Peyer's patch (tissue), 4 donors: Measurements from ENCODE around the gene PLEKHA6. TPM values are rescaled to one million over a fixed set of nuclear protein-coding genes. Genes with fewer than 3 reads are reported as not detected.
A peak's percentile ranks its signal among the peaks of the same experiment; 100 is the strongest.
"Not testable (repeated sequence)": the region's sequence is repeated elsewhere in the genome, so short reads cannot be mapped to it uniquely, and the experiment has no call there.

Experiments
- DNase-seq, 3 donors: peaks; one replicate each; pipeline ENCODE4 v3.0.0-alpha.2; 2017 to 2019
- H3K27ac ChIP-seq, 4 donors: fragments of 200-600 bp; sonication (generic); one replicate each; pipeline ENCODE4 v1.5.1; 2016 to 2019
- H3K27me3 ChIP-seq, 2 donors: fragments of 200-600 bp; sonication (generic); one replicate each; pipeline ENCODE4 v1.5.1; 2019
- H3K36me3 ChIP-seq, 3 donors: fragments of 200-600 bp; sonication (generic); one replicate each; pipeline ENCODE4 v1.5.1; 2016 to 2019
- H3K4me1 ChIP-seq, 4 donors: fragments of 200-600 bp; sonication (generic); one replicate each; pipeline ENCODE4 v1.5.1; 2016 to 2019
- H3K4me3 ChIP-seq, 4 donors: fragments of 200-600 bp; sonication (generic); 1 replicate in 3 of 4; 2 replicates in 1 of 4; pipeline ENCODE4 v1.5.1; 2016 to 2019; ENCODE audit warnings: mild to moderate bottlenecking in 1 of 4
- H3K9me3 ChIP-seq, 4 donors: fragments of 200-600 bp; sonication (generic); one replicate each; pipeline ENCODE4 v1.5.1; 2016 to 2019; ENCODE audit warnings: mild to moderate bottlenecking in 1 of 4
- POLR2A ChIP-seq, 2 donors: fragments of 450-650 bp; IDR thresholded peaks; one replicate each; pipeline ENCODE4 v1.5.1; 2017; ENCODE audit warnings: antibody characterized with exemption in 2 of 2, mild to moderate bottlenecking in 2 of 2, moderate library complexity in 2 of 2
- total RNA-seq, 4 donors: library from RNA; depleted of rRNA; stranded (reverse); fragments of >200 nt; gene quantifications; one replicate each; pipeline ENCODE4 v1.1.0, GENCODE V29; 2016
- TF ChIP-seq, protein P1 (sequence below), 6 experiments: fragments of 450-650 bp in 4 of 6; fragments of 200-600 bp in 2 of 6; sonication (generic) in 1 of 6; IDR thresholded peaks; one replicate each; pipeline ENCODE4 v1.5.1; 2017 to 2019; ENCODE audit warnings: antibody characterized with exemption in 6 of 6, mild to moderate bottlenecking in 3 of 6, moderate library complexity in 1 of 6

Gene PLEKHA6
- total RNA-seq, 4 donors from 2014 or later, result 57.3 to 91.6 (median 70.2) TPM

GRCh38 chr1:204314893-204315658 lies 44.7 kb downstream of the PLEKHA6 start:
- no peak overlapping the region for H3K4me3 ChIP-seq
- no peaks in the 10 kb centered on the region for H3K27me3 ChIP-seq
- peaks cover 0 to 37% (median 0%) of the 10 kb centered on the region in 4 donors for H3K4me1 ChIP-seq
- H3K27ac ChIP-seq, result peak overlapping the region in 1 of 4 donors; percentile 51
- no peak for TF ChIP-seq POLR2A (IDR thresholded peaks at IDR 0.05)
- TF ChIP-seq, protein P1, sequence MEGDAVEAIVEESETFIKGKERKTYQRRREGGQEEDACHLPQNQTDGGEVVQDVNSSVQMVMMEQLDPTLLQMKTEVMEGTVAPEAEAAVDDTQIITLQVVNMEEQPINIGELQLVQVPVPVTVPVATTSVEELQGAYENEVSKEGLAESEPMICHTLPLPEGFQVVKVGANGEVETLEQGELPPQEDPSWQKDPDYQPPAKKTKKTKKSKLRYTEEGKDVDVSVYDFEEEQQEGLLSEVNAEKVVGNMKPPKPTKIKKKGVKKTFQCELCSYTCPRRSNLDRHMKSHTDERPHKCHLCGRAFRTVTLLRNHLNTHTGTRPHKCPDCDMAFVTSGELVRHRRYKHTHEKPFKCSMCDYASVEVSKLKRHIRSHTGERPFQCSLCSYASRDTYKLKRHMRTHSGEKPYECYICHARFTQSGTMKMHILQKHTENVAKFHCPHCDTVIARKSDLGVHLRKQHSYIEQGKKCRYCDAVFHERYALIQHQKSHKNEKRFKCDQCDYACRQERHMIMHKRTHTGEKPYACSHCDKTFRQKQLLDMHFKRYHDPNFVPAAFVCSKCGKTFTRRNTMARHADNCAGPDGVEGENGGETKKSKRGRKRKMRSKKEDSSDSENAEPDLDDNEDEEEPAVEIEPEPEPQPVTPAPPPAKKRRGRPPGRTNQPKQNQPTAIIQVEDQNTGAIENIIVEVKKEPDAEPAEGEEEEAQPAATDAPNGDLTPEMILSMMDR (IDR thresholded peaks at IDR 0.05), result no peak
- no peak for DNase-seq
- no peaks in the 10 kb centered on the region for H3K9me3 ChIP-seq
- no peaks in the 10 kb centered on the region for H3K36me3 ChIP-seq

- Histone ChIP-seq H3K4me1 (peaks cover 0 to 37% (median 0%) of the 10 kb centered on the region in 4 donors), H3K36me3 (no peaks in the 10 kb centered on the region), H3K27ac (peak overlapping the region in 2 of 4 donors; percentile 44 to 51), H3K27me3 (no peaks in the 10 kb centered on the region), H3K9me3 (no peaks in the 10 kb centered on the region), H3K4me3 (peak overlapping the region in 2 of 4 donors; percentile 8 to 10)
- no peak for TF ChIP-seq POLR2A (IDR thresholded peaks at IDR 0.05)
- DNase-seq, result no peak
Measured at GRCh38 chr1:204314171-204314892, 45.4 kb downstream of the PLEKHA6 start.

DNA sequence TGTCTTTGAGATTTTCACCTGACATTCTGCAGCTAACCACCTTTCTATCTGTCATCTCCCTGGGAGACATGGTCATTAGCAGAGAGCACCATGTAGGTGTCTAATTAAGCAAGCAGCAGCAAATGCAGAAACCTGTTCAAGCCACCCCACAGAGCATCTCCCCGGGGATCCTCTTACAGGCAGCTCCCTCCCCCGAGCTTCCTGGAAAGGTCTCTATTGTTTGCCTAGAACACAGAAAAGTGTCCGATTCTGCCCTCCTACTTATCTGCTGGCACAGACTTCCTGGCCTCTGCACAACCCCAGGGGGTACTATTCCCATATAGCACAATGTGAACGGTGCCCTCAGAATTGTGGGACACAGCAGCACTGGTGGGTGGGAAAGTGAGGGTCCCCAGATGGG lies 46.1 kb downstream of the PLEKHA6 start:
- no peak for DNase-seq
- Histone ChIP-seq H3K9me3 (no peaks in the 10 kb centered on the region), H3K27ac (peak overlapping the region in 2 of 4 donors; percentile 44 to 51), H3K4me1 (peaks cover 0 to 33% (median 0%) of the 10 kb centered on the region in 4 donors), H3K27me3 (no peaks in the 10 kb centered on the region), H3K36me3 (no peaks in the 10 kb centered on the region), H3K4me3 (no peak overlapping the region)
- TF ChIP-seq POLR2A (IDR thresholded peaks at IDR 0.05), result no peak
- TF ChIP-seq, protein P1 (IDR thresholded peaks at IDR 0.05), result no peak

DNA sequence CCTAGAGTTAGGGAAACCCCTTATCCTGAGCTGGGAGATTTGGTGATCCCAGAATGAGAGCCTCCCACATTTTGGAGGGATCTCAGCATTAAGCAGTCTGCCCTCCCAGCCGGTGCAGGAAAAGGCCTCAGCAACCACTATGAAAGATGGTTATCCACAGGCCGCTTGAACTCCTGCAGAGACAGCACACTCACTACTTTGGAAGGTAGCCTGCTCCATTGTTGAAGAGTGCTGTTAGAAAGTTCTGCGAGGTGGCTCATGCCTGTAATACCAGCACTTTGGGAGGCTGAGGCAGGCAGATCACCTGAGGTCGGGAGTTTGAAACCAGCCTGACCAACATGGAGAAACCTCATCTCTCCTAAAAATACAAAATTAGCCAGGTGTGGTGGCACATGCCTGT lies 48.8 kb downstream of the PLEKHA6 start:
- H3K4me3 ChIP-seq, H3K27ac ChIP-seq, H3K9me3 ChIP-seq, H3K27me3 ChIP-seq, DNase-seq, H3K36me3 ChIP-seq: not testable (repeated sequence)
- peaks cover 0 to 25% (median 0%) of the 10 kb centered on the region in 4 donors for H3K4me1 ChIP-seq

DNA sequence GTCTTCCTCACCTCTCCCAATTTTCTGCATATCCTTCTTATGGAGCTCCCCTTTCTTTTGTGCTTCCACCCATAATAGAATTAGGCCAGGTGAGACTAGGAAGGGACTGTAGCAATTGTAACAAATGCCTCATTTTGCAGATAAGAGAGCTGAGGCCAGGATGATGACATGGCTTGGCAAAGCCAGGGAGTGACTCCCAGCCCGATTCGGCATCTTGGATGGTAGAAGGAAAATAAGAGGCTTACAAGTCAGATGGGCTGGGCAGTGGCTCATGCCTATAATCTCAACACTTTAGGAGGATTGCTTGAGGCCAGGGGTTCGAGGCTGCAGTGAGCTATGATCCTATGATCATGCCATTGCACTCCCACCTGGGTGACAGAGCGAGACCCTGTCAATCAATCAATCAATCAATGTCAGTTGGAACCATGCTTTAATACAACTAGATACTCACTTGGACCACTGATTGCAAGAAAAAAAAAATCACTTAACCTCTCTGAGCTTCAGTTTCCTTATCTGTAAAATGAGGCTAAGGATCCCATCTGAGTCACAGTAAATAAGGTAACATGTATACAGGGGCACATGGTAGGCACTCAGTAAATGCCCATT lies 51.6 kb downstream of the PLEKHA6 start:
- Histone ChIP-seq H3K36me3 (no peaks in the 10 kb centered on the region), H3K4me3 (no peak overlapping the region), H3K4me1 (peaks cover 0 to 5% (median 0%) of the 10 kb centered on the region in 4 donors), H3K27me3 (no peaks in the 10 kb centered on the region), H3K27ac (peak overlapping the region in 2 of 4 donors; percentile 30 to 55), H3K9me3 (no peaks in the 10 kb centered on the region)
- TF ChIP-seq, protein P1 (IDR thresholded peaks at IDR 0.05), result no peak
- TF ChIP-seq POLR2A (IDR thresholded peaks at IDR 0.05), result no peak
- DNase-seq, result no peak

DNA sequence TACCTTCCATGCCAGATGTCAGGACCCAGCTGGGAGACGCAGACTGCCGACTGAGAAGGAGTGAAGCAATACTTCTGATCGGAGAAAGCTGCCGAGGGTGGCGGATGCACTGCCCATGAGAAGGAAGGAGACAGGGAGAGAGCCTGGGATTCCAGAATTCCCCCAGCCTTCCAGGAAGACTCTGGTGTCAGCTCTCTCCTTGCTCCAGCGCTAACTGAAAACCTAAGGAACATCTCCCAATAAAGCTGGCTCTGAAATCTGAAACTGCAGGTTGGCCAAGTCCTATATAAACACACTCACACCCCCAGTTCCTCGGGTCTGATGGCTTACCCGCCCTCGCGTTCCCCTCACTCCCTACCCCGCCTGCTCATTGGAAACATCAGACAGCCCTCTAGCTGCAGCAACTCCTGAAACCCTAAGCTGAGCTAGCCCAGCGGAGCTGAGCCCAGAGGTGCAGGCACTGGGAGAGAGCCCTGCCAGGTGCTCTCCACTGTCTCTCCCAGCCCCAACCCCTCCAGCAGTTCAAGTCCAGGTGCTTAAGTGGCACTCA lies 52.3 kb downstream of the PLEKHA6 start:
- no peak for DNase-seq
- Histone ChIP-seq H3K27me3 (no peaks in the 10 kb centered on the region), H3K36me3 (no peaks in the 10 kb centered on the region), H3K4me3 (peak overlapping the region in 3 of 4 donors; percentile 6 to 17 (median 14)), H3K4me1 (peaks cover 0 to 5% (median 0%) of the 10 kb centered on the region in 4 donors), H3K27ac (peak overlapping the region in 2 of 4 donors; percentile 30 to 55), H3K9me3 (no peaks in the 10 kb centered on the region)
- TF ChIP-seq, protein P1 (IDR thresholded peaks at IDR 0.05), result peak in 1 of 6 experiments; percentile 3
- no peak for TF ChIP-seq POLR2A (IDR thresholded peaks at IDR 0.05)
